HCT116 (cell line): ENCODE results near the gene ARL4A.

Source experiments
- EZH2 ChIP-seq: fragments of 200-600 bp; sonication (generic); IDR thresholded peaks from 2 replicates; pipeline ENCODE4 v1.6.1; 2017; ENCODE audit warnings: antibody characterized with exemption, mixed run types
- POLR2A ChIP-seq: IDR thresholded peaks from 2 replicates; pipeline ENCODE4 v1.7.0; 2011; ENCODE audit warnings: borderline replicate concordance; ENCODE audit not compliant: insufficient read depth, insufficient read length; ENCODE audit errors: extremely low read depth
- RAD21 ChIP-seq: IDR thresholded peaks from 2 replicates; pipeline ENCODE4 v1.6.1; 2012; ENCODE audit warnings: low read depth, mild to moderate bottlenecking
- YY1 ChIP-seq: IDR thresholded peaks from 2 replicates; pipeline ENCODE4 v1.6.1; 2011; ENCODE audit warnings: low read length, low read depth, moderate library complexity, mild to moderate bottlenecking; ENCODE audit not compliant: insufficient replicate concordance; ENCODE audit errors: extremely low read depth
- TF ChIP-seq, protein P1 (sequence below): IDR thresholded peaks from 2 replicates; pipeline ENCODE4 v1.6.1; 2012; ENCODE audit warnings: low read depth
- TF ChIP-seq, protein P2 (sequence below), 3 experiments: fragments of 200-600 bp in 1 of 3; sonication (generic) in 1 of 3; IDR thresholded peaks in 2 of 3; conservative IDR thresholded peaks in 1 of 3; 2 replicates each; pipeline ENCODE4 v1.5.1; 2012 to 2017; ENCODE audit warnings: low read depth in 2 of 3, low read length in 2 of 3, antibody characterized with exemption in 1 of 3, borderline replicate concordance in 1 of 3, control low read depth in 1 of 3, mild to moderate bottlenecking in 1 of 3, mixed read lengths in 1 of 3, mixed run types in 1 of 3, moderate library complexity in 1 of 3; ENCODE audit not compliant: insufficient read depth in 1 of 3
- TF ChIP-seq, protein P3 (sequence below): IDR thresholded peaks from 2 replicates; pipeline ENCODE4 v1.6.1; 2012

DNA sequence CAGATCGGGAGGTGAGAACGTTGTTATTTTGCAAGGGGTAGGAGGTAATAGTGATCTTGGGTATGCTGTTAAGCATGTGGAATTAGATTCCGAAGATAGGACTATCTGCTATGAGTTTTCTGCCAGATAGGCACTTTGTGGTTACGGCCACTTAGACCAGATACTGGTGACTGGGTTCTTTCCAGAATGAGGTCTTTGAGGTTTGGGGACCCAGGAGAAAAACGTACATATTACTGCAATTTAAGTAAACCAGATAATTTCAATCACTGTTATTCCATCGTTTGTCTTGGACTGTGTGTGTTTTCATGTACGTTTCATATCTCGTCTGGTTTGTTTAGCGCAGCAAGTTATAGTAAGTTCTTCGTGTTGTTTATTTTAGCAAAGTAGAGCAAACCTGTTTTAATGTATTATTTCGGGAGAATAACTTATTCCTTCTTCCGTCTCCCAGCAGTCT lies 312 bp downstream of the ARL4A start:
- TF ChIP-seq POLR2A (no peak), EZH2 (no peak), YY1 (no peak), RAD21 (no peak)
- TF ChIP-seq, protein P1, sequence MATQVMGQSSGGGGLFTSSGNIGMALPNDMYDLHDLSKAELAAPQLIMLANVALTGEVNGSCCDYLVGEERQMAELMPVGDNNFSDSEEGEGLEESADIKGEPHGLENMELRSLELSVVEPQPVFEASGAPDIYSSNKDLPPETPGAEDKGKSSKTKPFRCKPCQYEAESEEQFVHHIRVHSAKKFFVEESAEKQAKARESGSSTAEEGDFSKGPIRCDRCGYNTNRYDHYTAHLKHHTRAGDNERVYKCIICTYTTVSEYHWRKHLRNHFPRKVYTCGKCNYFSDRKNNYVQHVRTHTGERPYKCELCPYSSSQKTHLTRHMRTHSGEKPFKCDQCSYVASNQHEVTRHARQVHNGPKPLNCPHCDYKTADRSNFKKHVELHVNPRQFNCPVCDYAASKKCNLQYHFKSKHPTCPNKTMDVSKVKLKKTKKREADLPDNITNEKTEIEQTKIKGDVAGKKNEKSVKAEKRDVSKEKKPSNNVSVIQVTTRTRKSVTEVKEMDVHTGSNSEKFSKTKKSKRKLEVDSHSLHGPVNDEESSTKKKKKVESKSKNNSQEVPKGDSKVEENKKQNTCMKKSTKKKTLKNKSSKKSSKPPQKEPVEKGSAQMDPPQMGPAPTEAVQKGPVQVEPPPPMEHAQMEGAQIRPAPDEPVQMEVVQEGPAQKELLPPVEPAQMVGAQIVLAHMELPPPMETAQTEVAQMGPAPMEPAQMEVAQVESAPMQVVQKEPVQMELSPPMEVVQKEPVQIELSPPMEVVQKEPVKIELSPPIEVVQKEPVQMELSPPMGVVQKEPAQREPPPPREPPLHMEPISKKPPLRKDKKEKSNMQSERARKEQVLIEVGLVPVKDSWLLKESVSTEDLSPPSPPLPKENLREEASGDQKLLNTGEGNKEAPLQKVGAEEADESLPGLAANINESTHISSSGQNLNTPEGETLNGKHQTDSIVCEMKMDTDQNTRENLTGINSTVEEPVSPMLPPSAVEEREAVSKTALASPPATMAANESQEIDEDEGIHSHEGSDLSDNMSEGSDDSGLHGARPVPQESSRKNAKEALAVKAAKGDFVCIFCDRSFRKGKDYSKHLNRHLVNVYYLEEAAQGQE = no peak
- TF ChIP-seq, protein P2, sequence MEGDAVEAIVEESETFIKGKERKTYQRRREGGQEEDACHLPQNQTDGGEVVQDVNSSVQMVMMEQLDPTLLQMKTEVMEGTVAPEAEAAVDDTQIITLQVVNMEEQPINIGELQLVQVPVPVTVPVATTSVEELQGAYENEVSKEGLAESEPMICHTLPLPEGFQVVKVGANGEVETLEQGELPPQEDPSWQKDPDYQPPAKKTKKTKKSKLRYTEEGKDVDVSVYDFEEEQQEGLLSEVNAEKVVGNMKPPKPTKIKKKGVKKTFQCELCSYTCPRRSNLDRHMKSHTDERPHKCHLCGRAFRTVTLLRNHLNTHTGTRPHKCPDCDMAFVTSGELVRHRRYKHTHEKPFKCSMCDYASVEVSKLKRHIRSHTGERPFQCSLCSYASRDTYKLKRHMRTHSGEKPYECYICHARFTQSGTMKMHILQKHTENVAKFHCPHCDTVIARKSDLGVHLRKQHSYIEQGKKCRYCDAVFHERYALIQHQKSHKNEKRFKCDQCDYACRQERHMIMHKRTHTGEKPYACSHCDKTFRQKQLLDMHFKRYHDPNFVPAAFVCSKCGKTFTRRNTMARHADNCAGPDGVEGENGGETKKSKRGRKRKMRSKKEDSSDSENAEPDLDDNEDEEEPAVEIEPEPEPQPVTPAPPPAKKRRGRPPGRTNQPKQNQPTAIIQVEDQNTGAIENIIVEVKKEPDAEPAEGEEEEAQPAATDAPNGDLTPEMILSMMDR (IDR thresholded peaks at IDR 0.05 in 2 of 3, conservative IDR thresholded peaks at IDR 0.05 in 1 of 3; ENCODE audit: borderline replicate concordance in 1 of 3, insufficient read depth in 1 of 3, low read depth in 2 of 3, low read length in 2 of 3) = no peak
- TF ChIP-seq, protein P3, sequence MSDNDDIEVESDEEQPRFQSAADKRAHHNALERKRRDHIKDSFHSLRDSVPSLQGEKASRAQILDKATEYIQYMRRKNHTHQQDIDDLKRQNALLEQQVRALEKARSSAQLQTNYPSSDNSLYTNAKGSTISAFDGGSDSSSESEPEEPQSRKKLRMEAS = no peak
